Subcutaneous abdominal adipose tissue (tissue), 5 donors: ENCODE results near the gene CROCC2.

Source experiments
- H3K27ac ChIP-seq: one replicate; pipeline ENCODE4 v1.7.0; 2013; ENCODE audit warnings: low read depth, mild to moderate bottlenecking, inconsistent platforms, low read length, moderate library complexity
- H3K27me3 ChIP-seq, 5 donors: one replicate each; pipeline ENCODE4 v1.7.0; 2013; ENCODE audit warnings: low read length in 5 of 5, inconsistent platforms in 1 of 5; ENCODE audit not compliant: control insufficient read depth in 5 of 5, insufficient read depth in 4 of 5
- H3K36me3 ChIP-seq, 5 donors: one replicate each; pipeline ENCODE4 v1.7.0; 2013; ENCODE audit warnings: low read length in 5 of 5; ENCODE audit not compliant: control insufficient read depth in 5 of 5, insufficient read depth in 5 of 5
- H3K4me1 ChIP-seq, 5 donors: one replicate each; pipeline ENCODE4 v1.7.0; 2013; ENCODE audit warnings: low read length in 5 of 5, mild to moderate bottlenecking in 3 of 5, moderate library complexity in 1 of 5; ENCODE audit not compliant: control insufficient read depth in 5 of 5, insufficient read depth in 5 of 5
- H3K4me3 ChIP-seq, 5 donors: one replicate each; pipeline ENCODE4 v1.7.0; 2013; ENCODE audit warnings: low read length in 5 of 5, low read depth in 1 of 5
- H3K9ac ChIP-seq, 5 donors: one replicate each; pipeline ENCODE4 v1.7.0; 2013; ENCODE audit warnings: low read length in 5 of 5, mild to moderate bottlenecking in 4 of 5, moderate library complexity in 3 of 5
- H3K9me3 ChIP-seq, 5 donors: one replicate each; pipeline ENCODE4 v1.7.0; 2013; ENCODE audit warnings: low read length in 5 of 5; ENCODE audit not compliant: control insufficient read depth in 5 of 5
- donor health status: healthy.
- donor health status: healthy.
- donor health status: healthy.
- donor health status: healthy.
- donor health status: healthy.

The CROCC2 gene

GRCh38 chr2:240963065-240963867, 57.1 kb downstream of the CROCC2 start:
- Histone ChIP-seq H3K4me1 (peaks cover 10 to 57% (median 43%) of the 10 kb centered on the region in 5 donors), H3K9me3 (no peaks in the 10 kb centered on the region), H3K4me3 (no peak overlapping the region)

GRCh38 chr2:240963868-240964703, 58.0 kb downstream of the CROCC2 start:
- H3K27me3 ChIP-seq: no peaks in the 10 kb centered on the region
- no peak overlapping the region for H3K27ac ChIP-seq
- no peak overlapping the region for H3K9ac ChIP-seq
- no peak overlapping the region for H3K4me3 ChIP-seq
- H3K4me1 ChIP-seq: peaks cover 10 to 58% (median 45%) of the 10 kb centered on the region in 5 donors
- H3K36me3 ChIP-seq: no peaks in the 10 kb centered on the region
- no peaks in the 10 kb centered on the region for H3K9me3 ChIP-seq

More at GRCh38 chr2:240963065-240963867, 57.1 kb downstream of the CROCC2 start:
- Histone ChIP-seq H3K9ac (no peak overlapping the region), H3K27me3 (no peaks in the 10 kb centered on the region), H3K36me3 (no peaks in the 10 kb centered on the region), H3K27ac (no peak overlapping the region)

- Histone ChIP-seq H3K9me3 (no peaks in the 10 kb centered on the region), H3K27me3 (no peaks in the 10 kb centered on the region), H3K9ac (no peak overlapping the region), H3K4me3 (no peak overlapping the region), H3K27ac (no peak overlapping the region), H3K4me1 (peaks cover 10 to 54% (median 45%) of the 10 kb centered on the region in 5 donors), H3K36me3 (no peaks in the 10 kb centered on the region)
These were observed 58.7 kb downstream of the CROCC2 start for GRCh38 chr2:240964704-240965295.

- H3K9ac ChIP-seq: no peak overlapping the region
- no peak overlapping the region for H3K4me3 ChIP-seq
- H3K27ac ChIP-seq: no peak overlapping the region
- H3K27me3 ChIP-seq: no peaks in the 10 kb centered on the region
- H3K4me1 ChIP-seq: peaks cover 10 to 48% (median 39%) of the 10 kb centered on the region in 5 donors
- H3K9me3 ChIP-seq: peaks cover 0 to 4% (median 0%) of the 10 kb centered on the region in 5 donors
- H3K36me3 ChIP-seq: no peaks in the 10 kb centered on the region
These were observed 59.3 kb downstream of the CROCC2 start for GRCh38 chr2:240965296-240965904.

GRCh38 chr2:240965905-240966456, 59.8 kb downstream of the CROCC2 start:
- Histone ChIP-seq H3K4me1 (peaks cover 9 to 43% (median 34%) of the 10 kb centered on the region in 5 donors), H3K27ac (no peak overlapping the region), H3K4me3 (no peak overlapping the region), H3K36me3 (no peaks in the 10 kb centered on the region), H3K9me3 (peaks cover 0 to 4% (median 0%) of the 10 kb centered on the region in 5 donors), H3K9ac (no peak overlapping the region), H3K27me3 (no peaks in the 10 kb centered on the region)

GRCh38 chr2:240966457-240966905, 60.3 kb downstream of the CROCC2 start:
- Histone ChIP-seq H3K27me3 (no peaks in the 10 kb centered on the region), H3K27ac (no peak overlapping the region), H3K36me3 (no peaks in the 10 kb centered on the region), H3K4me3 (no peak overlapping the region), H3K9ac (no peak overlapping the region), H3K9me3 (peaks cover 0 to 4% (median 0%) of the 10 kb centered on the region in 5 donors), H3K4me1 (peaks cover 4 to 38% (median 30%) of the 10 kb centered on the region in 5 donors)

- H3K27me3 ChIP-seq: no peaks in the 10 kb centered on the region
- peaks cover 0 to 4% (median 0%) of the 10 kb centered on the region in 5 donors for H3K9me3 ChIP-seq
- H3K27ac ChIP-seq: no peak overlapping the region
- no peak overlapping the region for H3K4me3 ChIP-seq
- H3K9ac ChIP-seq: no peak overlapping the region
- peaks cover 0 to 36% (median 31%) of the 10 kb centered on the region in 5 donors for H3K4me1 ChIP-seq
- no peaks in the 10 kb centered on the region for H3K36me3 ChIP-seq
These were observed 61.0 kb downstream of the CROCC2 start for GRCh38 chr2:240966906-240967680.

GRCh38 chr2:240967681-240968621, 61.8 kb downstream of the CROCC2 start:
- H3K27ac ChIP-seq: no peak overlapping the region
- H3K4me1 ChIP-seq: peaks cover 2 to 37% (median 31%) of the 10 kb centered on the region in 5 donors
- H3K9me3 ChIP-seq: peaks cover 0 to 4% (median 0%) of the 10 kb centered on the region in 5 donors
- H3K4me3 ChIP-seq: no peak overlapping the region
- H3K9ac ChIP-seq: no peak overlapping the region
- H3K27me3 ChIP-seq: no peaks in the 10 kb centered on the region
- no peaks in the 10 kb centered on the region for H3K36me3 ChIP-seq
